Measurements from ENCODE around the gene PDE7B.

- TF ChIP-seq SIN3A (IDR thresholded peaks at IDR 0.05; ENCODE audit: borderline replicate concordance, insufficient read depth, low read depth, low read length) = no peak
- peak; percentile 43; the same call in 1 of the 2 replicates for TF ChIP-seq CTCF (IDR thresholded peaks at IDR 0.05)
- TF ChIP-seq POLR2AphosphoS5 (IDR thresholded peaks at IDR 0.05; ENCODE audit: low read depth, low read length) = no peak
Measured at GRCh38 chr6:136031982-136032381, 180.5 kb downstream of the PDE7B start.

All from Panc1 (cell line).